Mesodermal cell (in vitro differentiated cells): ENCODE results near the gene SERPINA9. TPM values are rescaled to one million over a fixed set of nuclear protein-coding genes. Genes with fewer than 3 reads are reported as not detected.

Experiments
- H3K27ac ChIP-seq: 2 replicates; pipeline ENCODE4 v1.7.0; 2013; ENCODE audit warnings: mild to moderate bottlenecking, low read depth, low read length, moderate library complexity; ENCODE audit not compliant: severe bottlenecking
- H3K36me3 ChIP-seq: 2 replicates; pipeline ENCODE4 v1.7.1; 2013; ENCODE audit warnings: mild to moderate bottlenecking, low read length, moderate library complexity; ENCODE audit not compliant: control insufficient read depth, insufficient read depth
- H3K4me1 ChIP-seq: one replicate; pipeline ENCODE4 v1.7.1; 2013; ENCODE audit warnings: mild to moderate bottlenecking, low read length; ENCODE audit not compliant: insufficient read depth, control insufficient read depth, poor library complexity, severe bottlenecking
- H3K4me3 ChIP-seq: 2 replicates; pipeline ENCODE4 v1.7.0; 2013; ENCODE audit warnings: low read length, control low read depth, mild to moderate bottlenecking; ENCODE audit not compliant: insufficient read depth, poor library complexity, severe bottlenecking; ENCODE audit errors: extremely low read depth
- H3K9me3 ChIP-seq: 2 replicates; pipeline ENCODE4 v1.7.1; 2013; ENCODE audit warnings: mild to moderate bottlenecking, low read length, moderate library complexity; ENCODE audit not compliant: control insufficient read depth
- WGBS, 2 experiments: methylation state at CpG; one replicate each; pipeline ENCODE4 v1.1.5; 2013; ENCODE audit warnings: missing lambda C conversion rate in 2 of 2; ENCODE audit not compliant: insufficient coverage in 2 of 2; 5-methylcytosine and 5-hydroxymethylcytosine counted together
- polyA plus RNA-seq, 2 experiments: library from polyadenylated mRNA; stranded (reverse); fragments of 50-300 nt; gene quantifications; one replicate each; pipeline ENCODE4 v1.2.3, GENCODE V29; 2013

Gene SERPINA9, protein sequence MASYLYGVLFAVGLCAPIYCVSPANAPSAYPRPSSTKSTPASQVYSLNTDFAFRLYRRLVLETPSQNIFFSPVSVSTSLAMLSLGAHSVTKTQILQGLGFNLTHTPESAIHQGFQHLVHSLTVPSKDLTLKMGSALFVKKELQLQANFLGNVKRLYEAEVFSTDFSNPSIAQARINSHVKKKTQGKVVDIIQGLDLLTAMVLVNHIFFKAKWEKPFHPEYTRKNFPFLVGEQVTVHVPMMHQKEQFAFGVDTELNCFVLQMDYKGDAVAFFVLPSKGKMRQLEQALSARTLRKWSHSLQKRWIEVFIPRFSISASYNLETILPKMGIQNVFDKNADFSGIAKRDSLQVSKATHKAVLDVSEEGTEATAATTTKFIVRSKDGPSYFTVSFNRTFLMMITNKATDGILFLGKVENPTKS
- polyA plus RNA-seq (2013, experiment 1 of 2) = not detected
- not detected for polyA plus RNA-seq (2013, experiment 2 of 2)

DNA sequence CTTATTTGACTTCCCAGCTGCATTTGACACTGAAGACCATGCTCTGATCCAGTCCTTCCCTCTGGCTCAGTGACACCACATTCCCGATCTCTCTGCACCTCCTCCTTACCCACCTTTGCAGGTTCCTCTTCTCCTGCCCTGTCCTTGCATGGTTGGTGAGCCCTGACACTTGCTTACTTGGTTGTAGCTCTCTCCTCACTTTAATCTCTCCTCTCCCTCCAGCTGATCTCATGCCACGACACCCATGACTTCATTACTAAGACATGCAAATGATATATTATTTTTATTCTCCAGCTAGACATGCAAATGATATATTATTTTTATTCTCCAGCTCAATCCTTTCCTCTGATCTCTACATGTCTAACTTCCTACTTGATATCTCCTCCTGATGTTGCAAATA, at the start of gene SERPINA9:
SERPINA9 (minus strand) TSS at position 175 of the 400 bp plus-strand sequence. CDS start 6,357 bp downstream, outside the sequence.
- no peak within 1 kb of the TSS for H3K27ac ChIP-seq
- no peaks in the 10 kb centered on the region for H3K36me3 ChIP-seq
- no peaks in the 10 kb centered on the region for H3K4me1 ChIP-seq
- H3K4me3 ChIP-seq = no peak within 1 kb of the TSS
- 86 to 92% methylated on average over 1 of the region's 2 CpGs for WGBS, 2 experiments
- peaks cover 11% of the 10 kb centered on the region for H3K9me3 ChIP-seq

DNA sequence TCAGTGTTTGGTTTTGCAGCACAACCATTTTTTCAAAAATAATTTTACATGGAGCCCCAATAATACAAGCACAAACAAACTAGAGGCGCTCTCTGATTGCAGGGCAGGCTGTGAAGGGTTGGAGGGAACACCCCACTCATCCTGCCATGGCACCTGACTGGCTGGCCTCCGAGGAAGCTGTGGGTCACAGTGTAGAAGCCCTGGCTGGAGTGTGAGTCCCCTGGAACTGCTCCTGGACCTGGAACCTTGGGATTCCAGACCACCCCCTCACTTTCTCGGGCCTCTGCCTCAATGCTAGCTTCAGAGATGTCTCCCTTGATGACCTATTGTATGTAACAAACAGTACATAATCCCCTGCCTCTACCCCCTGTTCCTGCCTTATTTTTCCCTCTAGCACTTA, 48.1 kb upstream of the SERPINA9 start:
- 74% methylated on average over 3 of the region's 3 CpGs; no CpG with 5 or more reads in 1 of the 2 experiments for WGBS, 2 experiments
- H3K4me1 ChIP-seq = no peaks in the 10 kb centered on the region
- H3K27ac ChIP-seq = no peak overlapping the region
- no peaks in the 10 kb centered on the region for H3K36me3 ChIP-seq
- H3K4me3 ChIP-seq = no peak overlapping the region
- H3K9me3 ChIP-seq = no peaks in the 10 kb centered on the region

DNA sequence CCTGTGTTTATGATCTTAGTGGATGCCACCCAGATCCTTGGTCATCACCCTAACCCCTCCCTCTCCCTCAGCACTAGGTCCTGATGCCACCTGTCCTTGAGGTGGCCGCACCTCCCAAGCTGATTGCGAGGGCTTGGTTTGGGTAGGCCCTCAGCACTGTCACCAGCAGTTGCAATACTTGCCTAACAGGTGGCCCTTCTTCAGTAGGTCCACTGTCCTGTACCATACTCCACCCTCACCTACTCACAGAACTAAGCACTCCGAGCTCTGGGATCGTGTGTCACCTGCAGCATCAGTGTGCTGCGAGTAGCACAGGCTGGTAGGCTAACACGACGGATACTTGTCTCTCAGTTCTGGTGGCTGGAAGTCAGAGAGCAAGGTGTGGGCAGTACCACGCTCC, 47.3 kb upstream of the SERPINA9 start:
- H3K9me3 ChIP-seq = no peaks in the 10 kb centered on the region
- no peak overlapping the region for H3K4me3 ChIP-seq
- no peaks in the 10 kb centered on the region for H3K36me3 ChIP-seq
- no peak overlapping the region for H3K27ac ChIP-seq
- 94 to 98% methylated on average over 5 to 8 of the region's 8 CpGs for WGBS, 2 experiments
- H3K4me1 ChIP-seq = no peaks in the 10 kb centered on the region

DNA sequence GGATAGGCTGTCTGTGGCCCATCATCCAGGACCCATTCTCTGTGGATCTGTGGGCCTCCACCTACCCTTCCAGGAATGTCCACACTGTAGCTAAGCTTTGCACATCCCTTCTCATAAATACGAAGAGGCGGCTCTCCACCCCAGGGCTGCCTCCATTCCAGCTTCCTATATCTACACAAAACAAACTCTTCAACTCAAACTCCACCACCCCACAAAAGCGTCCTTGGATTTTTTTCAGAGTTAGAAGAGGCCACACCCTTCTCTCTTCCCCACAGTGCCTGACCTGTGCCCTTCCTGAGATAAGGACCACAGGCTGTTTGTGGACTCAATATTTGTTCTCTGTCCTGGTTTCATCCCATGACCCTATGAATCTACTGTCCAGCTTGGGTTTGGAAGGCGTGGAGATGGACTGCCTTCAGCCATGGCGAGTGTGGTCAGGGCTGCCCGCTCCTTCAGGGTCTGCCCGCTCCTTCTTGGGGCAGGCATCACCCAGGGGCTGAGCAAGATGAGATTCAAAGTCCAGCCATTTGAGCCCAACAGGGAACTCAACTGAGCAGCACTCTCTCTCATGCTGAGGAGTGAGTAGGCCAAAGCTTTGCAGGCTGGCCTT, 46.2 kb upstream of the SERPINA9 start:
- 88 to 100% methylated on average over 6 to 7 of the region's 7 CpGs for WGBS, 2 experiments
- Histone ChIP-seq H3K9me3 (no peaks in the 10 kb centered on the region), H3K4me1 (no peaks in the 10 kb centered on the region), H3K36me3 (no peaks in the 10 kb centered on the region), H3K27ac (no peak overlapping the region), H3K4me3 (no peak overlapping the region)

DNA sequence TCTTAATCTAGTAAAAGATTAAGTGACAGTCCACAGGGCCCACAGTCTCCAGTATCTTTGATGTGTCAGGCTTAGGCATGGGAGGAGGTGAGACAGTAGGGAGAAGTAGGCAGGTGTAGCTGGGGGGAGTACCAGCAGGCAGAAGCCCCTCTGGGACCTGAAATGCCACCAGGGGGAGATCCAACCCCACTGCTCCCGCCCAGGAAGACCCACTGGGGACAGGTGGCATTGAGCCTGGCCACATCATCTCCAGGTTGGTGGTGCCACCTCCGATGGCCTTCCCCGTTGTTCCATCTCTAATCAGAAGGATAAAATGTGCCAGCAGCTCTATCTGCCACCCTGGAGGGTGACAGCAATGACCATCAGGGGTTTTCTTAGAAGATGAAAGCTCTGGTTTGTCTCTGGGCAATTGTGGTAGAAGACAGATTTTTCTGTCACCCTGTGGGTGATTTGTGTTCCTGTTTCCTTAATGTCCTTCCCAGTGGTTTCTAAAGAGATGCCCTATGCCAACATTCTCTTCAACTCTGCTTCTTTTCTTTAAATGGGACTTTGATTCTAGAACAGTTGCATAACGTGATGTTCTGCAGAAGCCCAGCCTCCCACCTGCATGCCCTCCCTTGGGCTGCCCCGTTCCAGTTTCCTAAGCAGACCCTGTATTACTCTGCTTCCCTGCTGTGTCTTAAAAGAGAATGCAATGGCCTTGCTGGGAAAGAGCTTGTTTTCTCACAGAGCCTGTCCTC, 45.5 kb upstream of the SERPINA9 start:
- 59 to 79% methylated on average over 3 to 5 of the region's 5 CpGs for WGBS, 2 experiments
- Histone ChIP-seq H3K4me3 (no peak overlapping the region), H3K4me1 (no peaks in the 10 kb centered on the region), H3K36me3 (no peaks in the 10 kb centered on the region), H3K27ac (no peak overlapping the region), H3K9me3 (no peaks in the 10 kb centered on the region)

DNA sequence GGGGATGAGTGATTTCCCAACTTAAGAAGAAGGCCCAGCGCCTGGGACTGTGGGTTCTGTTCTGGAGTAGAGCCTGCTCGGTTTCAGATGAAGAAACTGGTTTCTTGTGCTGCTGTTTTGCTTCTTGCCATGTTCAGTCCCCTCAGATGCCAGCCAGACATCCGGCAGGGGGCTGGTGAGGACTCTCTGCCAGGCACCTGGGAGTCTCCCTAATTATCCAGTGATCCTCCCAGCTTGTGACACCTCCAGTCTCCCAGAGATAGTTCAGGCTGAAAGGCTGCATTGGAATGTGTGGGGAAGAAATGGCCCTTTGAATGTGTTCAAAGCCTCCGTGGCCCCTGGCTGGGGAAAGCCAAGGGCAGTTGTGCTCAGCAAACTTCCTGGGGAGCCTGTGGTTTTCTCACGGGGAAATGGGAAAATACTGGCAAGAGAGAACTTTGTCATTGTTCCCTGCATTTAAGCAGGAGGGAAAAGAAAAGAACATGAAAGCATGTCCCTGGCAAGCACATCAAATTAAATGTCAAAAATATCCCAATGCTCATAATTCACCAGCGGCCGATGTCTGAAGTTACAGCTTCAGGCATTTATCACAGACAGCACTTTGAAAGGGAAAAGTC, 41.8 kb upstream of the SERPINA9 start:
- 53 to 55% methylated on average over 3 to 6 of the region's 7 CpGs for WGBS, 2 experiments

DNA sequence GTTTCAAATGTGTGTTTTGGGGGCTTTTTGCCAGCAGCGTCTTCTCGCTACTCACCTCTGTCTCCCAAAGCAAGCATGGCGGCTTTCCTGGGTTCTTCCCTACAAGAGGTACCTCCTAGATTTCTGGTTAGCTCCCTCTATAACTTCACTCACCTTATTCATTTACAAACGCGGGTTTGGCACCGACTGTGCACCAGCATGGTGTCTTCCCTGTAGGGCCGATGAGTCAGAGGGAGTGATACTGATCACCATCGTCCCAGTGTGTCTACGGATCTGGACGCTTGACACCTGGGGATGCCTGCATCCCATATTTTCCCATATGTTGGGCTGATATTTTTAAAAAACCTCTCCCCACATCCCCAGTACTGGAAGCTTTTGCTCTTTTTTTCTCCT, 41.2 kb upstream of the SERPINA9 start:
- Histone ChIP-seq H3K4me1 (no peaks in the 10 kb centered on the region), H3K4me3 (no peak overlapping the region), H3K27ac (no peak overlapping the region), H3K36me3 (no peaks in the 10 kb centered on the region), H3K9me3 (no peaks in the 10 kb centered on the region)
- 43 to 57% methylated on average over 5 to 7 of the region's 10 CpGs for WGBS, 2 experiments

More for the DNA sequence above, 41.8 kb upstream of the SERPINA9 start:
- H3K4me3 ChIP-seq = no peak overlapping the region
- H3K9me3 ChIP-seq = no peaks in the 10 kb centered on the region
- H3K4me1 ChIP-seq = no peaks in the 10 kb centered on the region
- H3K27ac ChIP-seq = no peak overlapping the region
- no peaks in the 10 kb centered on the region for H3K36me3 ChIP-seq

DNA sequence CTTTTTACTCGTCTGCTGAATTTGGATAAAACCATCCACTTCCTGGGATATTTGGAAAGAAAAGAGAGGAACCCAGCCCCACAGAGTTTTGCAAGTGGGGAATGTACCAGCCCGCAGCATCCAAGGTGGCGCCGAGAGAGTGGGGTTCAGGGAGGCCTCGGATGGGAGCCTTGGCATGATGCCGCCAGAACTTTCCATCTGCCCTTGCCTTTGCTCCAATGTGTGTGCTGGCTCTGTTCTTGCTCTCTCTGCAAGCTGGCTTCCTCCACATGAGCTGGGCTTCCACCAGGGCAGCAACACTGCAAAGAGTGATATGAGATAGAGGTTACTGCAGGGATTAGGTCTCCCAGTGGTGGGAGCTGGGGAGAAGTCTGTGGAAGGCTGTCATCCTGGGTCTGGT, 39.9 kb upstream of the SERPINA9 start:
- no peak overlapping the region for H3K4me3 ChIP-seq
- H3K9me3 ChIP-seq = no peaks in the 10 kb centered on the region
- H3K4me1 ChIP-seq = no peaks in the 10 kb centered on the region
- no peak overlapping the region for H3K27ac ChIP-seq
- WGBS, 2 experiments = 93% methylated on average over 5 of the region's 6 CpGs
- no peaks in the 10 kb centered on the region for H3K36me3 ChIP-seq

DNA sequence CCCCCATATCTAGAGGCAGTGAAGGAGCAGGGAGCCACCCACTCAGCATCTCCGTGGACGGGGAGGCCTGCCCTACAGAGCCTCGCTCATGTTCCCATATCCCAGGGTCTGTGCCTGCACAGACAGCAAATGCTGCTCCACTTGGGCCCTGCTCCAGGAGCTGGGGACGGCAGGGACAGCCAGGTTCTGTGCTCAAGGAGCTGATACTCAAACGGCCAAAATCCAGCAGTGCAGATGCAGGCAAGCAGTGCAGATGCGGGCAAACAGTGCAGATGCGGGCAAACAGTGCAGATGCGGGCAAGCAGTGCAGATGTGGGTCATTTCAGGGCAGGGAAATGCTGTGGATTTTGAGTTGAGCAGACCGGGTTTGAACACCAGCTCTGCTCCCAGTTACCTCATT, 39.4 kb upstream of the SERPINA9 start:
- H3K36me3 ChIP-seq = no peaks in the 10 kb centered on the region
- H3K4me1 ChIP-seq = no peaks in the 10 kb centered on the region
- no peak overlapping the region for H3K4me3 ChIP-seq
- H3K9me3 ChIP-seq = no peaks in the 10 kb centered on the region
- no peak overlapping the region for H3K27ac ChIP-seq
- WGBS, 2 experiments = 86 to 89% methylated on average over 8 to 9 of the region's 9 CpGs

DNA sequence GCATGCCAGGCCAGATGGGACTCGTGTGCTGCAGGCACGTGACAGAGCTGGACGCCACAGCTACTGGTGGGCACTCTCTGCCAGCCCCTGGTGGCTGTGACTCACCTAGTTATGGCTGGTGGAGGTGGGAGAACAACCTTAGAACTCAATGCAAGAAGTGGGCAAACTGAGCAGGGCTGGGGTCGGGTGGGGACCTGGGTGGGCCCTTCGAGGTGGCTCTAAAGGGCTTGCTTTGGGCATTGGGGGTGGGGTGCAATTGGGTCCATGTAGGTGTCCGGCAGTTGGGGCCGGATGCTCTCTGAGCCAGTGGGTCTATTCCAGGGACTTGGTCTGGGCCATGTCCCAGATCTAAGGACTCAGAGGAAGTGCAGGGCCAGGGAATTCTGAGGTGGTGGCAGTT, 38.4 kb upstream of the SERPINA9 start:
- Histone ChIP-seq H3K36me3 (no peaks in the 10 kb centered on the region), H3K4me3 (no peak overlapping the region), H3K4me1 (no peaks in the 10 kb centered on the region), H3K9me3 (no peaks in the 10 kb centered on the region), H3K27ac (no peak overlapping the region)
- whole genome bisulfite sequencing, 2 experiments = 72 to 88% methylated on average over 7 of the region's 7 CpGs
